Activated T-helper 1 cell treated with Interleukin-2 at 50 U/mL for 16 hours (primary cell): ENCODE results near the gene ZNF497.
A peak's percentile ranks its signal among the peaks of the same experiment; 100 is the strongest.
"Not testable (repeated sequence)": the region's sequence is repeated elsewhere in the genome, so short reads cannot be mapped to it uniquely, and the experiment has no call there.

Source experiments
- DNase-seq: peaks from one replicate; pipeline ENCODE4 v3.0.0-alpha.2; 2020; ENCODE audit warnings: low read depth

The ZNF497 gene

DNA sequence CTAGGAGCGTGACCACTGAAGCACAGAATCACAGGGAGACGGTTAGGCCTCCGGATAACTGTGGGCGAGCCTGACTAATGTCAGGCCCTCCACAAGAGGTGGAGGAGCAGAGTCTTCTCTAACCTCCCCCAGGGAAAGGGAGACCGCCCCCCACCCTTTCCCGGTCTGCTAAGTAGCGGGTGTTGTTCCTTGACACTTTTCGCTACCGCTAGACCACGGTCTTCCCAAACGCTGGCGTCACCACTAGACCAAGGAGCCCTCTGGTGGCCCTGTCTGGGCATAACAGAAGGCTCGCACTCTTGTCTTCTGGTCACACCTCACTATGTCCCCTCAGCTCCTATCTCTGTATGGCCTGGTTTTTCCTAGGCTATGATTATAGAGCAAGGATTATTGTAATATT is 51.9 kb downstream of the ZNF497 start:
- DNase-seq: not testable (repeated sequence)

DNA sequence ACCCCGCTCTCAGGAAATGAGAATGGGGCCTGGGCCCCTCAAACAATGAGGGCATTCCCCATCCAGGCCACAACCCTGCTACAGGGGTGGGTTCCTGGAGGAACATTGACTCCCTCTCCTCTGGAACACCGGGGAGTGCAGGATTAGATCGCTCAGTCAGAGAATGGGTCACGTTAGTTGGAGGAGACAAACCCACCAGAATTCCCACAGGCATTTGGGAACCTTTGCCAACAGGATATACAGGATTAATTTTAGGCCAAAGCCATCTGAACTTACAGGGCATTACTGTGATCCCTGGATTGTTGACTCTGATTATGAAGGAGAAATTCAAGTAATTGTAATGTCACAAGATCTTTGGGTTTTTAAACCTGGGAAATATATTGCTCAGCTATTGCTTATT is 54.8 kb downstream of the ZNF497 start:
- no peak for DNase-seq

DNA sequence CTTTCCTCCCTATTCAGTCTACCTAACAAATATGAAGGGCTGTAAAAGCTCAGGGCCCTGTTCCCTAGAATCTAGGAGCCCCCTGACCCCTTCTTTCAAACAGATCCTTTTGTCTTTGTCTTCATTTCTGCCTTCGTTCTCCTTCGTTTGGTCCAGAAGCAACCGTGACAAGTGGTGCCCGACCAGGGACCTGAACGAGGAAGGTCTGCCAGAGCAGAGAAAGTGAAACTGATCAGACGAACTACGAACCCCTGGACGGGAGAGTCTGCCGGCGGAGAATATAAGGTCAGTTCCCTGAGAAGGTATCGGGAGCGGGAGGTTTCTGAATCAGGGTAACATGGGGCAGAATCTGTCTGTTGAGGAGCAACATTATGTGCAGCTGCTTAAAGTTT is 56.6 kb downstream of the ZNF497 start:
- DNase-seq: no peak

DNA sequence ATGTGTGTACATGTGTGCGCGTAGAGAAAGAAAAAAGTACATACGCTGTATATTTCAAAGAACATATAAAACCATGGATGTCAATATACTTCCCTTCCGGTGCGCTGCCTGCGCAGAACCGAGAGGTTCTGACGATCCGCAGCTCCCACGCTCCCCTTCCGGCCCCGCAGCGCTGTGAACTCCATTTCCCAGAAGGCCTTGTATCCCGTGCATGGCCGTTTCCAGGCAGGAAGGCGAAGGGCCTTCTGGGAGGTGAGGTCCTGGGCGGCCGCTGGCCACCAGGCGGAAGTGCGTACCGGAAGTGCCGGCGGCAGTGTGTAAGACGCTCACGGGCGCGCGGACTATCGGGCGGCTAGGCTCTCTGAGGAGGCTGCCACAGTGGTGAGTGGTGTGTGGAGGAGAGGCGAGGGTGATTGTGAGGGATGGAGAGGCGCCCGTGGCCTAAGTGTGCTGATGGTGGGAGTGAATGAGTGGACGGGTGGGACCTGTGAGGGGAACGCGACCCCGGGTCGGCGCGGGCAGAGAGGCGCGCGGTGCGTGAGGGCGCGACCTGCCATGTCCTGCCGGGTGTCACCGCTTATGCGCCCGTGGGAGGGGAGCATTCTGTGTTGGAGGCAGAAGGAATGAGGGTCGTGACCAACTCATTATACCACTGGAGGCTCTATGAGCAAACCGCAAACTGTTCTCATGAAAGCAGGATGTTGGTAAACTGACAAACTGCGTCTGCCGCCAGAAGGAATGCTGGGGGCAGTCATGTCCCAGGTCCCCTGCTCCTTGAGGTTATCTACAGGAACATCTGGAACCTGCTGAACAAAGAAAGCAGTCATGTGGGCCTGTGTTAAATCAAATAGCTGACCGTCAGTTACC is 57.3 kb downstream of the ZNF497 start, which contains the start of gene ERVK3-1:
ERVK3-1 (plus strand) TSS at position 313 of the 867 bp plus-strand sequence. CDS start 6,792 bp downstream, outside the sequence.
- peak; percentile 92 for DNase-seq

DNA sequence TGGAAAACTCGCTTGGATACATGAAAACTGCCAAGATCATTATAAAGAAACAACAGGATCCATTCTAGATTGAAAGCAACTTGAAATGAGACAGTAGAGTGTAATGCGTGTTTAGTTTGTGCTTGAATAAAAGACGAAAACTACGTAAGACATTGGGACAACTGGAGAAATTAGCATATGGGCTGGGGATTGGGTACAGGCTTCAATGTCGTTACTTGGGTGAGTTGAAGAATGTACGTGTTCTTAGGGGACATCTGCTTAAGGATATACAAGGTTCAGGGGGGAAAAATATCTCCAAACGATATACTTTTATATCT is 57.8 kb downstream of the ZNF497 start:
- no peak for DNase-seq
